Right cardiac atrium (tissue), 5 donors: ENCODE results near the gene APBB1. TPM values are rescaled to one million over a fixed set of nuclear protein-coding genes. Genes with fewer than 3 reads are reported as not detected.

Experiments
- ATAC-seq, 2 donors: fragments of 200-7000 bp; cut with Tn5 transposase; one replicate each; pipeline versions ENCODE4 v1.8.0 to v1.9.1; 2020; ENCODE audit warnings: moderate library complexity in 2 of 2, mild to moderate bottlenecking in 1 of 2
- DNase-seq, 3 donors: peaks; one replicate each; pipeline ENCODE4 v3.0.0-alpha.2; 2020
- H3K27ac ChIP-seq: one replicate; pipeline ENCODE4 v1.5.1; 2013; ENCODE audit warnings: mild to moderate bottlenecking, low read length, control low read depth, moderate library complexity
- H3K27me3 ChIP-seq: one replicate; pipeline ENCODE4 v1.6.1; 2013; ENCODE audit not compliant: control insufficient read depth, insufficient read depth
- H3K4me1 ChIP-seq: one replicate; pipeline ENCODE4 v1.6.1; 2013; ENCODE audit warnings: low read length; ENCODE audit not compliant: control insufficient read depth, insufficient read depth
- H3K4me3 ChIP-seq: one replicate; pipeline ENCODE4 v1.5.1; 2013; ENCODE audit warnings: low read length, control low read depth
- H3K9me3 ChIP-seq: one replicate; pipeline ENCODE4 v1.6.1; 2013; ENCODE audit warnings: low read length; ENCODE audit not compliant: control insufficient read depth
- WGBS: extraction: QIAGEN DNeasy Blood & Tissue Kit; methylation state at CpG from one replicate; pipeline ENCODE4 v1.1.7; 2013; 5-methylcytosine and 5-hydroxymethylcytosine counted together
- intact Hi-C, 4 donors: fragments of 100-400 bp; cut with DNase I; formaldehyde crosslinking; loops; one replicate each; pipeline versions ENCODE4 v1.11.0 to v1.14.0; 2022 to 2023
- polyA plus RNA-seq: library from polyadenylated mRNA; stranded (reverse); fragments of 200-250 nt; gene quantifications from one replicate; pipeline ENCODE4 v1.2.3, GENCODE V29; 2013
- total RNA-seq, 4 donors: library from RNA; stranded (reverse); fragmentation: NEBNext Ultra II Directional; extraction: Animal tissue kit (Norgen Biotek cat#: 25700); gene quantifications; one replicate each; pipeline ENCODE4 v1.2.1, GENCODE V29; 2021
- donor health status: healthy with polysubstance abuse.
- donor health status: DM: no; HTN: yes; CAD: no.
- donor health status: DM: no; HTN: no; CAD: no.
- donor health status: DM: no; HTN: yes; CAD: no; lungs with severe emphysema.
- donor health status: DM: yes; HTN: yes; CAD: no.

APBB1 gene
- total and polyA plus RNA-seq, 5 donors, result 70.6 to 83.9 (median 82.1) TPM

DNA sequence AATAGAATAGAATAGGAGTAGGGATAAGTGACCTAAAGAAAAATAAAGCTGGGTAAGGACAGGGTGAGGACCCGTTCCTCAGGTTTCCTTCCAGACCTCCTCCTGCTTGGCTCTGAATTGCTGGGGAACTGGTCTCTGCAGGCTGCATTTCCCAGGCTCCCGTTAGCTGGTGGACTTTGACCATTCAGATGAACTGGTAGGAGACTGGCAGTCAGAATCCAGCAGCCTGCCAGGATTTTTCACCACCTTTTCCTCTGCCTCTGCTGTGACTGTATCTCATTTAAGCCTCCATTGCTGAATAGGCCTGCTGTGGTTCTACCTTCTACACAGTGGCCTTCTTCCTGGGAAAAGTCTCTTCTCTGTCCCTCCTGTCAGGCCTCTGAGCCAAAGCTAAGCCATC lies 53.2 kb downstream of the APBB1 start:
- Histone ChIP-seq H3K27me3 (no peaks in the 10 kb centered on the region), H3K9me3 (no peaks in the 10 kb centered on the region), H3K4me3 (no peak overlapping the region), H3K4me1 (no peaks in the 10 kb centered on the region), H3K27ac (no peak overlapping the region)
- DNase-seq (no peak), ATAC-seq (no peak)
- WGBS, result 86% methylated on average over 2 of the region's 2 CpGs
- intact Hi-C loops, result no loop called here

DNA sequence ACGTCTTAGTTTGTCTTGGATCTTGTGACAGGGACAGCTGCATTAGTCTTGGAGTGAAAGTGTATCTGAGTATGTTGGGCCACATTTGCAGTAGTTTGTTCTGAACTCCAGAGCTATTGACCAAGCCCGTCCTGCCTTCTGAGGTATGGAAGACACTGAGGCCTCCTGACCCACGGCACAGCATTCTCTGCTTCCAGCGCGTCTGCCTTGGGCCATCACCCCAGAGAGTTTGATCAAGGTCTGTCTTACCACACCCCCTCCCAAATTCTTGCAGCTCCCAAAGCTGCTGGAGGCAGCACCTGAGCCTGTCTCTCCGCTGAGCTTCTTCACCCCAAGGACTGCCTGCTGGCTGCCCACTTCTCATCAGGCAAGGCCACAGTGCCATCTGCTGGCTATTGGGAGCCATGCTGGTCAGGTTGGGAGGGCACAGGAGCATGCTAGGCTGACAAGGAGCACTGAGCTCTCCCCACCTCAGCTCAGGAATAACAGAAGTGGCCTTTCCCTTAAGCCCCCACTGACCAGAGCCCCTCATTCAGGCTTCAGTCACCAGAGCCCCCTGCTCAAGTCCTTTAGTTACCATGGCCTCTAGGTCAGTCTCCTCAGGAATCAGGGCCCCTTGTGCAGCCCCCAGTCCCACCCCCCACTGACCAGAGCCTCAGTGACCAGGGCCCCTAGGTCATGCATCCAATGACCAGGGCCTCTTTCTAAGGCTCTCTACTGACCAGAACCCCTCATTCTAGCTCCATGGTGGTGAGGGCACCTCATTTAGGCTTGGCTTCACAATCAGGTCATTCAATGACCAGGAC lies 55.8 kb downstream of the APBB1 start:
- Histone ChIP-seq H3K27ac (peak overlapping the region; percentile 80), H3K27me3 (no peaks in the 10 kb centered on the region), H3K4me3 (no peak overlapping the region), H3K9me3 (no peaks in the 10 kb centered on the region), H3K4me1 (no peaks in the 10 kb centered on the region)
- WGBS, result 49% methylated on average over 6 of the region's 6 CpGs
- DNase-seq, result peak; percentile 81 to 92 (median 90)
- ATAC-seq, result peak; percentile 93
- intact Hi-C loops, result loop anchor here in 1 of 4 donors (5.0 kb wide), 1 partner anchor 341 kb away; no protein-coding TSS in a partner anchor

DNA sequence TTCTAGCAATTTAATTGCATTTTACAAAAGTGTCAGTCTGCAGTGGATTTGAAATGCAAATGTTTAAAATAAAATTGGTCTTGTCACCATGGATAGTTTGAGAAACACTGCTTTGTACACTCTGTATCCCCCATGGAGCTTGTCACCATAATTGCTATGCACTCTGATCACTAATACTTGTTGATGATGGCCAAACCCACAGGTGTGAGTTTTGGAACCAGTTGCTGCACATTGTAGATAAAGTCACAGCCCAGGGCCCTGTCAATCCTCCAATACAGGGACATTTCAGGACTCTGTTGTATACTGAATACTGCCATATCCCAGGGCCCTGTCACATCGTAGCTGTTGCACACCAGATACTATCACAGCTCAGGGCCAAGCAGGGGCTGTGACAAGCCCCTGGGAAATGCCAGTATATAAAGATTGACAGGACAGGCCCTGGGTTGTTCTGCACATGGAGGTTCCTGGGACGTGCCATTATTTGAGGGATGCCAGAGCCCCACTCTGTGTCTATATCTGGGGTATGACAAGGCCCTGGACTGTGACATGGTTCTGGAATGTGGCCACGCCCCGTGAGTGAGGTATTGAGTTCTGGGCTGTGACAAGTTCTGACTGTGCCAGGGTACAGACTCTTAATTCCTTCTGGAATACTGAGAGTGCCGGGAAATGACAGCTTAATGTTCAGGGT lies 56.6 kb downstream of the APBB1 start:
- peak; percentile 89 to 90 for ATAC-seq
- Histone ChIP-seq H3K9me3 (no peaks in the 10 kb centered on the region), H3K27me3 (no peaks in the 10 kb centered on the region), H3K4me3 (no peak overlapping the region), H3K27ac (peak overlapping the region; percentile 80), H3K4me1 (no peaks in the 10 kb centered on the region)
- intact Hi-C loops, result loop anchor here in 1 of 4 donors (5.0 kb wide), 1 partner anchor 340 kb away; no protein-coding TSS in a partner anchor
- WGBS, result 45% methylated on average over 5 of the region's 5 CpGs
- peak; percentile 74 to 87 (median 80) for DNase-seq

DNA sequence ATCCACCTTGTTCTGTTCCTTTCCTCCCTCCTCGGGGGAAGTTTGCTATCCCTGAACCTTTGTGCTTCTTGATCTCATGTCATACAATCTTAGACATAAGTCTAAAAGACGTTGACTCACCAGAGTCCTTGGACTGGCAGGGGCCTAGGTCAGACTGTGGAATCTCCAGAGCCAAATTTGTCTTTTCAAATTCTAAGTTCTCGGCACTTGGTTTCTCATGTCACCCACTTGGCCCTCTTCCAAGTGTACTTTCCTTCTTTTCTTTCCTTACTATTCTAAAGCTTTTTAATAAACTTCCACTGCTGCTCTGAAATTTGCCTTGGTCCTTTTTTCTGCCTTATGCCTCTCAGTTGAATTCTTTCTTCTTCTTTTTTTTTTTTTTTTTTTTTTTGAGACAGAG lies 58.7 kb downstream of the APBB1 start:
- DNase-seq, result no peak
- ATAC-seq, result no peak
- Histone ChIP-seq H3K4me3 (no peak overlapping the region), H3K9me3 (no peaks in the 10 kb centered on the region), H3K27me3 (no peaks in the 10 kb centered on the region), H3K4me1 (no peaks in the 10 kb centered on the region), H3K27ac (no peak overlapping the region)
- intact Hi-C loops, result loop anchor here in 1 of 4 donors (5.0 kb wide), 1 partner anchor 338 kb away; no protein-coding TSS in a partner anchor
- 67% methylated on average over 3 of the region's 3 CpGs for WGBS

DNA sequence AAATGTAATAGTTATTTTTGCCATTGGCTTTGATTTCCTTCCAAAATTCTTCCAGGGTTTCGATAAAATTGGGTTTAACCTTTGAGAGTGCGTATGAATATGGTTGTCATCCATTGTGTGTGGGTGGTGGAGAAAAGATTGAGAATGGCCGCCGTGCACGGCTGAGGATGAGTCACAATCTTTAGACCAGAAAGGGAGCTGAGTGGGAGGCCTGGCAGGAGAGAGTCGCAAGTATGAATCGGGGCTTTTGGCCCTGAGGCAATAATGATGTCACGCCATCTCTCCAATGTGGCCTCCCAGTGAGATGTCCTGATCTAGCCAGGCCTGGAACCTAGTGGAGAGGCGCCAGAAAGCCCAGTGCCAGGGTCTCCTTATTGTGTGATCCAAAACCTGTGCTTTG lies 61.7 kb downstream of the APBB1 start:
- peak; percentile 69 to 84 for ATAC-seq

DNA sequence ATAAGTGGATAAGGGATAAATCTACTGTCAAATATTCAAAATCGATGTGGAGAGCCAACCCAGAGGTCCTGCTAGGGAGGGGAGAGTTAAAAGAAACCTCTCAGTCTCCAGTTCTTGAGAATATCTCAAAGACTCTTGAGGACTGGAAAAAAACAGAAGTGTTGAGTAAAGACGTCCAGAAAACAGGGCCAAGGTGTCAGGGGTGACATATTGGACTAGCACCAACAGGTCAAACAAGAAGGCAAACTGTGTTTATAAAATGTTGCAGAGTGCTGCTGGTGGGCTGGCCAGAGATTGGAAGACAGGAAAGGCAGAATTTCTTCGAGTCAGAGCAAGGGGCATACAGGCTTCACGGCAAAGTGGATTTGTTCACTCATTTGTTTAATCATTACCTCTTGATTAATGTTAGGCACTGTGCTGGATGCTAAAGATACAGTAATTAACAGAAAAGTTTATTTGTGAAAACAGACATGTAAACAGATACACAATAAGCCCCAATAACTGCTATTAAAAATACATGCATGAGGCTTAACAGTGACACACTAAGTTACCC lies 62.3 kb downstream of the APBB1 start:
- Histone ChIP-seq H3K9me3 (no peaks in the 10 kb centered on the region), H3K4me1 (no peaks in the 10 kb centered on the region), H3K27me3 (no peaks in the 10 kb centered on the region), H3K4me3 (no peak overlapping the region), H3K27ac (no peak overlapping the region)
- DNase-seq, result no peak
- intact Hi-C loops, result loop anchor here in 3 of 4 donors (5.0 to 10.0 kb wide), 3 partner anchors 39 to 332 kb away; no protein-coding TSS in a partner anchor
- ATAC-seq, result no peak
- WGBS, result 53% methylated on average over 4 of the region's 4 CpGs

More for the DNA sequence above, 61.7 kb downstream of the APBB1 start:
- Histone ChIP-seq H3K4me3 (no peak overlapping the region), H3K4me1 (no peaks in the 10 kb centered on the region), H3K27me3 (no peaks in the 10 kb centered on the region), H3K27ac (no peak overlapping the region), H3K9me3 (no peaks in the 10 kb centered on the region)
- intact Hi-C loops, result loop anchor here in 3 of 4 donors (5.0 to 10.0 kb wide), 3 partner anchors 40 to 332 kb away; no protein-coding TSS in a partner anchor
- 45% methylated on average over 9 of the region's 9 CpGs for WGBS
- DNase-seq, result peak; percentile 62 to 87 (median 80)

DNA sequence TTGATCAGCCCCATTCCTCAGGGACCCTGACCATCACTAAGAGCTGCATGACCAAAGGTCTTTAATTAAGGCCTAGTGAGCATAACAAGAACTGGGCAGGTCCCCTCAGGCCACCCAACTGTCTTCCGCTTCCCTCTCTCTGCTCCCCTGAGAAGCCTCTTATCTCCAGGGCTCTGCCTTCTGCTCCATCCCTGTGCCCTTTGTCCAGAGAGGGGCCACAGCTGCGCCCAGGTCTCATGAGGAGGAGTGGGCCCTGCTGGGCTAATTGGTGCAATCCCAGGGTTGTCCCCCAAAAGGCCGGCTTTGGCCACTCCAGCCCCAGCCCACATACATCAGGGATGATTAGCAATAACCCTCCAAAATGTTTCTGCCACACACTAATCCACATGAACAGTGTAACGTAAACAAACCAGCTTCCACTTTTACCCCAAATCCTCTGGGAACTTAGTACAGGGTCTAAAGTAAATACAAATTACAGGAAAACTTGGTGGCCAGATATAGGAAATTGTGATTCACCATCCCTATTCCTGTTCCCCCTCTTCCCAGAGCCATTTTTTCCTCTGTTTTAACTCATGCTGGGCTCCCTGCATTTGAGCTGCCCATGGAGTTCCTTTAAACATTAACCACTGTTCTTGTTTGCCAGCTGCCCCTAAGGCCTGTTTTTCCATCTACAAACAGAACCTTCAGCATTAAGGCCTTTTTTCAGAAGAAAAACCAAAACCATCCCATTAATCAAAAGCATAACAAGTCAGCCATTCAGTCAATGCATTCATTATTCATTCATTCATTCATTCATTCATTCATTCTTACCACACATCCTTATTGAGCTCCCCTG lies 64.0 kb downstream of the APBB1 start:
- H3K9me3 ChIP-seq, result no peaks in the 10 kb centered on the region
- no peaks in the 10 kb centered on the region for H3K27me3 ChIP-seq
- H3K27ac ChIP-seq, result no peak overlapping the region
- intact Hi-C loops, result loop anchor here (5.0 to 10.0 kb wide), 4 partner anchors 38 to 330 kb away; no protein-coding TSS in a partner anchor
- ATAC-seq, result no peak
- WGBS, result 85% methylated on average over 4 of the region's 4 CpGs
- no peak overlapping the region for H3K4me3 ChIP-seq
- H3K4me1 ChIP-seq, result no peaks in the 10 kb centered on the region
- DNase-seq, result no peak

DNA sequence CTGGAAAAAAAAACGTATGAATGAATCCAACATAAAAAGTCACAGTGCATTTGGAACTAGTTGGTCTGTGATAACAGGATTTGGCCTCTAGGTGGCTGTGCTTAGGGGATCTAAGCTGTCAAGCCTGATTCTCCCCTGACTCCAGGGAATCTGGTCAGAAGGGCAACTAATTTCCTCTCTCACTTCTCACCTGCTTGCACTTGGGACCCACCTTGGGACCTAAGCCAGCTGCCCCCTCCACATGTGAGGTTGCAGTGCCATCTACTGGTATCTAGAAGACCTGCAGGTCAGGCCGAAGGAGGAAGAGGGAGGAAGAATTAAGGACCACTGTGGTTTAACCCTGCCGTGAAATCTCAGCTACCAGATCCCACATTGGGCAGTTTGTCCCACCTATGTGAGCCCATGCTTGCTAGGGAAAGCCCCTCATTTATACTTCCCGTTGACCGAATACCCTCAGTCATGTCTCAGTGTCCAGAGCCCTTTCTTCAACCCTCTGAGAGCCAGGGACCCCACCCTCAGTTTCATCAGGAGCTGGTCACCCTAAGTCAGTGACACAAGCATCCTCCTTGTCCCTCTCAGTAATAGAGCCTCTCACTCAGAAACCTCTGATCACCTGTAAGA lies 65.4 kb downstream of the APBB1 start:
- no peak overlapping the region for H3K27ac ChIP-seq
- 7% methylated on average over 5 of the region's 5 CpGs for WGBS
- H3K4me1 ChIP-seq, result no peaks in the 10 kb centered on the region
- peak; percentile 55 to 72 for ATAC-seq
- no peak overlapping the region for H3K4me3 ChIP-seq
- H3K9me3 ChIP-seq, result no peaks in the 10 kb centered on the region
- H3K27me3 ChIP-seq, result no peaks in the 10 kb centered on the region
- intact Hi-C loops, result loop anchor here (2.0 to 10.0 kb wide), 4 partner anchors 59 to 331 kb away; no protein-coding TSS in a partner anchor
- DNase-seq, result peak; percentile 35 to 66 (median 57)

DNA sequence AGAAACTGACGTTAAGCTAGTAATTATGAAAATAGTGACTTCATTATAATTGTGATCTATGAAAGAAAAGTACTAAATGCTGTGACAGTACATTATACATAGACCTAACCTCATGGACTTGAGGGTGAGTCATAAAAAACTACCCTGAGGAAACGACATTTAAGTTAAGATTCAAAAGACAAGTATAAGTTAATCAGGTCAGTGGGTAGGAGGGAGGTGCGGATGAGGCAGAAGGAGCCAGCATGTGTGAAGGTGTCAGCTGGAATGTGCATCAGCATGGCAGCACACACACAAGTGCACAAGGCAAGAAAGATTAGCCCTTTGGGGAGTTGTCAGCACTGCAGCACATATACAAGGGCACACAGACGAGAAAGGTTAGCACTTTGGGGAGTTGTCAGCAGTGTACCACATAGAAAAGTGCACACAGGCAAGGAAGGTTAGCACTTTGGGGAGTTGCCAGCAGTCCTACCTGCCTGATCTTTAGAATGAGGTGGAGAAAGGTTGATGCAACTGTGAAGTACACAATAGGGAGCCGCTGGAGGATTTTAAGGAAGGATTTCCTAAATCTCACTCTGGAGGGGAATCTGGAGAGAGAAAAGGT lies 67.0 kb downstream of the APBB1 start:
- intact Hi-C loops, result loop anchor here (2.0 to 10.0 kb wide), 4 partner anchors 57 to 329 kb away; no protein-coding TSS in a partner anchor

More for the DNA sequence above, 67.0 kb downstream of the APBB1 start:
- WGBS, result 70% methylated on average over 5 of the region's 5 CpGs
- Histone ChIP-seq H3K27me3 (no peaks in the 10 kb centered on the region), H3K4me1 (no peaks in the 10 kb centered on the region), H3K4me3 (no peak overlapping the region), H3K27ac (no peak overlapping the region), H3K9me3 (no peaks in the 10 kb centered on the region)
- DNase-seq (no peak), ATAC-seq (no peak)
